OCI-LY1 (cell line): ENCODE data around the gene TANC1.

Experiments
- CTCF ChIP-seq: fragments of 200-600 bp; sonication (generic), shearing (Covaris generic); IDR thresholded peaks from 2 replicates; pipeline ENCODE4 v1.5.1; 2017; ENCODE audit warnings: mild to moderate bottlenecking, antibody characterized with exemption, low read length, moderate library complexity, mixed read lengths
- EZH2 ChIP-seq: fragments of 200-600 bp; sonication (generic), shearing (Covaris generic); IDR thresholded peaks from 2 replicates; pipeline ENCODE4 v1.8.0; 2017; ENCODE audit warnings: borderline replicate concordance, mixed run types, mild to moderate bottlenecking, antibody characterized with exemption, low read length, moderate library complexity, mixed read lengths

DNA sequence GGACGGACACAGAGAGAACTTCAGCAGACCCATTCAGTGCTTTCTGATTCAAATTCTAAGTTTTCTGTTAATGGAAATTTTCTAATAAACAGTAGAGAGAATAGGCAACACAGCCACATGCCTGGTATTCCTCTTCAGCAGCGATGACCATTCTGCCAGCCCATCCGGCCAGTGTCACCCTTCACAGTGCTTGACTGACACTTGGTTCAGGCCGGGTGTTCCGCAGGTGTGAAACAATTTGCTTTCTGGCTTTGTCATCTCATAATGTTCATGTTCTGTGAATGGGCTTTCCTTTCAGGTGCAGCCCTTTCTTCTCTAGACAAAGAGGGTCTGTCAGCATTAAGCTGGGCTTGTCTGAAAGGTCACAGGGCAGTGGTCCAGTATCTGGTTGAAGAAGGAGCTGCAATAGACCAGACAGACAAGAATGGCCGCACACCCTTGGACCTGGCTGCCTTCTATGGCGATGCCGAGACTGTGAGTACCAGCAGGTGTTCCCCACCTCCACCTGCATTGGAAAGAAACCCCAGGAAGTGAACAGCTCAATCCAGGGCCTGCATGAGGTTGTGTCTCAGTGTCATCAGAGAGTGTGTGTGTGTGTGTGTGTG lies 251.1 kb downstream of the TANC1 start:
- TF ChIP-seq CTCF = no peak
- TF ChIP-seq EZH2 = no peak
